BJ (cell line): ENCODE measurements around the gene PAF1. TPM values are rescaled to one million over a fixed set of nuclear protein-coding genes. Genes with fewer than 3 reads are reported as not detected.

Experiments used
- CTCF ChIA-PET: fragments of 350-600 bp; formaldehyde crosslinking; extraction: SDS; loops from one replicate; lab custom pipeline; 2021; ENCODE audit warnings: antibody characterized with exemption, inconsistent platforms; lab: Yijun Ruan, JAX
- POLR2A ChIA-PET: fragments of 300-600 bp; sonication (Branson Sonifier 250); formaldehyde crosslinking; extraction: SDS; loops from one replicate; lab custom pipeline; 2021; ENCODE audit warnings: antibody characterized with exemption; lab: Charles Lee
- DNase-seq: peaks from one replicate; pipeline ENCODE4 v3.0.0-alpha.2; 2011; ENCODE audit warnings: low read depth
- H3K27me3 ChIP-seq: 2 replicates; pipeline ENCODE4 v1.6.0; 2011; ENCODE audit warnings: low read length; ENCODE audit not compliant: control insufficient read depth, insufficient read depth
- H3K36me3 ChIP-seq: 2 replicates; pipeline ENCODE4 v1.5.1; 2011; ENCODE audit warnings: low read length; ENCODE audit not compliant: control insufficient read depth, insufficient read depth
- H3K4me3 ChIP-seq: 2 replicates; pipeline ENCODE4 v1.5.1; 2011; ENCODE audit warnings: low read depth, mild to moderate bottlenecking, control low read depth, low read length
- CTCF ChIP-seq: IDR thresholded peaks from 2 replicates; pipeline ENCODE4 v1.5.1; 2011; ENCODE audit warnings: low read depth, mild to moderate bottlenecking, control low read depth, inconsistent platforms, low read length, moderate library complexity; ENCODE audit not compliant: insufficient read depth
- polyA plus RNA-seq: library from polyadenylated mRNA; depleted of rRNA; stranded (reverse); fragments of >200 nt; gene quantifications from 2 replicates; pipeline ENCODE4 v1.2.3, GENCODE V29; 2011

The PAF1 gene
- polyA plus RNA-seq, 1 experiment, result 50.2 TPM

- DNase-seq, result peak; percentile 60
- H3K4me3 ChIP-seq, result no peak overlapping the region
- H3K27me3 ChIP-seq, result no peaks in the 10 kb centered on the region
- H3K36me3 ChIP-seq, result peaks cover 8% of the 10 kb centered on the region
- ChIA-PET POLR2A (interaction anchor here (1.5 kb wide), 1 partner anchor 9 kb away, joined by 3 read pairs; no protein-coding TSS in a partner anchor), CTCF (interaction anchor here (0.6 to 2.0 kb wide), 9 partner anchors 10 to 253 kb away, joined by 3 to 6 read pairs (median 4); partner anchors contain the start of genes PLEKHG2 and SAMD4B)
- TF ChIP-seq CTCF, result no peak
Observed at GRCh38 chr19:39362682-39363657, 27.9 kb downstream of the PAF1 start.

- POLR2A ChIA-PET, result no interaction called here
- CTCF ChIA-PET, result interaction anchor here (2.0 kb wide), 1 partner anchor 37 kb away, joined by 5 read pairs; no protein-coding TSS in a partner anchor
- no peak for DNase-seq
- Histone ChIP-seq H3K4me3 (no peak overlapping the region), H3K36me3 (peaks cover 23% of the 10 kb centered on the region), H3K27me3 (no peaks in the 10 kb centered on the region)
- no peak for TF ChIP-seq CTCF
Observed at GRCh38 chr19:39360599-39360998, 30.3 kb downstream of the PAF1 start.

GRCh38 chr19:39359026-39359425, 31.9 kb downstream of the PAF1 start:
- CTCF ChIA-PET, result interaction anchor here (0.6 kb wide), 1 partner anchor 106 kb away, joined by 3 read pairs; no protein-coding TSS in a partner anchor
- no peak for TF ChIP-seq CTCF
- Histone ChIP-seq H3K36me3 (peaks cover 23% of the 10 kb centered on the region), H3K27me3 (no peaks in the 10 kb centered on the region), H3K4me3 (no peak overlapping the region)
- no peak for DNase-seq
- POLR2A ChIA-PET, result no interaction called here

- DNase-seq, result no peak
- H3K4me3 ChIP-seq, result no peak overlapping the region
- ChIA-PET CTCF (interaction anchor here (0.6 to 0.8 kb wide), 2 partner anchors 9 to 13 kb away, joined by 3 read pairs; no protein-coding TSS in a partner anchor), POLR2A (no interaction called here)
- TF ChIP-seq CTCF, result no peak
- H3K27me3 ChIP-seq, result no peaks in the 10 kb centered on the region
- peaks cover 29% of the 10 kb centered on the region for H3K36me3 ChIP-seq
Observed at GRCh38 chr19:39356647-39357046, 34.3 kb downstream of the PAF1 start.

DNA sequence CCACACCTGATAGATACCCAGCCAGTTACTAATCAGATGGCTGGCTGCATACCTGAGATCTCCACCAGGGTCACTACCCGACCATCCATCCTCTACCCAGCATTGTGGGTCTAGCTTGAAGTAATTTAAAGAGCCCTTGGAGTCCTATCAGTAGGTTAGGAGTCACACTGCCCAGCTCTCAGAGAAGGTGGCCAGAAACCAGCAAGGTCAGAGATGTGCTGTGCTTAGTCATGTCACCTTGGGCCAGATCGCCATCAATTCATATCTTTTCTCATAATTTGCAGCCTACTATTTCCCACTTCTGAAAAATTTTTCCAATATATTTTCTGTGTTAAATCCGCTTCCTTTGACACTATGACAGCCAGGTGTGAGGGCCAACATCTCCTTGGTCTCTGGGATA, 34.8 kb downstream of the PAF1 start:
- no peak for TF ChIP-seq CTCF
- POLR2A ChIA-PET, result no interaction called here
- Histone ChIP-seq H3K4me3 (no peak overlapping the region), H3K27me3 (no peaks in the 10 kb centered on the region), H3K36me3 (peaks cover 29% of the 10 kb centered on the region)
- DNase-seq, result no peak
- CTCF ChIA-PET, result interaction anchor here (0.8 to 1.1 kb wide), 3 partner anchors 14 to 34 kb away, joined by 3 to 4 read pairs (median 3); partner anchors contain the start of genes MED29, PAF1 and SAMD4B
